ENCODE data around the gene GALNT14. TPM values are rescaled to one million over a fixed set of nuclear protein-coding genes. Genes with fewer than 3 reads are reported as not detected.

Gene GALNT14
- total and polyA plus RNA-seq, 8 donors, result 1.5 to 8.3 (median 5.3) TPM

DNA sequence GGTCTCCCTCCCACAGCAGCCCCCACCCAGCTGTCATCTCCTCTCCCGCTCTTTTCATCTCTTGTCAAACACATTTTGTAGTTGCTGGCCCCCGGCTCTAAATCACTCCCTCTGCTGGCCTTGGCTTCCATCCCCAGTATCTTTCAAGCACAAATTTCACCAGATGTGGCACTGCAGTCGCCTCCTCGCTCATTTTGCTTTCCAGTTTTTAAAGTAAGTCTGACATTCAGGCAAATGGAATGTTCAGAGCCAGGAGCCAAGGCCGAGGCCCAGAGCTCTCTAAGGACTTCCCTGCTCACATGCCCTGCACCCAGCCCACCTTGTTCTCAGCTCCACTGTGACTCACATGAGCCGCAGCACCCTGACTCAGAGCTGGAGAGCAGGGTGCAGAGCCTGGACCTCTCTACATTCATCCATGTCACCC is 158.4 kb downstream of the GALNT14 start:
- no peaks in the 10 kb centered on the region for H3K4me1 ChIP-seq
- ATAC-seq (peak; percentile 81), DNase-seq (peak in 2 of 4 donors; percentile 37 to 46)
- no peak overlapping the region for H3K27ac ChIP-seq
- no peaks in the 10 kb centered on the region for H3K9me3 ChIP-seq
- no peaks in the 10 kb centered on the region for H3K36me3 ChIP-seq
- H3K4me3 ChIP-seq, result no peak overlapping the region
- H3K27me3 ChIP-seq, result no peaks in the 10 kb centered on the region
- TF ChIP-seq, protein P1, sequence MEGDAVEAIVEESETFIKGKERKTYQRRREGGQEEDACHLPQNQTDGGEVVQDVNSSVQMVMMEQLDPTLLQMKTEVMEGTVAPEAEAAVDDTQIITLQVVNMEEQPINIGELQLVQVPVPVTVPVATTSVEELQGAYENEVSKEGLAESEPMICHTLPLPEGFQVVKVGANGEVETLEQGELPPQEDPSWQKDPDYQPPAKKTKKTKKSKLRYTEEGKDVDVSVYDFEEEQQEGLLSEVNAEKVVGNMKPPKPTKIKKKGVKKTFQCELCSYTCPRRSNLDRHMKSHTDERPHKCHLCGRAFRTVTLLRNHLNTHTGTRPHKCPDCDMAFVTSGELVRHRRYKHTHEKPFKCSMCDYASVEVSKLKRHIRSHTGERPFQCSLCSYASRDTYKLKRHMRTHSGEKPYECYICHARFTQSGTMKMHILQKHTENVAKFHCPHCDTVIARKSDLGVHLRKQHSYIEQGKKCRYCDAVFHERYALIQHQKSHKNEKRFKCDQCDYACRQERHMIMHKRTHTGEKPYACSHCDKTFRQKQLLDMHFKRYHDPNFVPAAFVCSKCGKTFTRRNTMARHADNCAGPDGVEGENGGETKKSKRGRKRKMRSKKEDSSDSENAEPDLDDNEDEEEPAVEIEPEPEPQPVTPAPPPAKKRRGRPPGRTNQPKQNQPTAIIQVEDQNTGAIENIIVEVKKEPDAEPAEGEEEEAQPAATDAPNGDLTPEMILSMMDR (IDR thresholded peaks at IDR 0.05), result no peak
- intact Hi-C loops (cut with DNase I), result no loop called here

DNA sequence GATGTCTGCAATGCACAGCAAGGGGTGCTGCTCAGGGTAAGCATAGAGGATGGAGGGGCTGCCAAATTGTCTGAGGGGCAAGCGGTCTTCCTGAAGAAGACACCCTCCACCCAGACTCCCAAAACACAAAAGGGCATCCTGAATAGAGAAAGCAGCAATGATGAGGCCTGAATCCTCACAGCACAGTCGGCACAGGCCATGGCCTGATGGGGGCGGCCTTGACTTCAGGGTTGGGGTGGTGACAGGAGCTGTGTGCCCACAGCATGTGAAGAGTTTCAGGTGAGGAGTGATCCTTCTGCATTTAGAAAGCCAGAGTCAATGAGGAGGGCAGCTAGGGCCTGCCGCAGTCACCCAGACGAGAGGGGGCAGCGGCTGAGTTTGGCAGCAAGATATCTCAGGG is 159.4 kb downstream of the GALNT14 start:
- Histone ChIP-seq H3K4me3 (no peak overlapping the region), H3K27me3 (no peaks in the 10 kb centered on the region), H3K27ac (no peak overlapping the region), H3K4me1 (no peaks in the 10 kb centered on the region), H3K36me3 (no peaks in the 10 kb centered on the region), H3K9me3 (no peaks in the 10 kb centered on the region)
- no peak for DNase-seq
- intact Hi-C loops (cut with DNase I), result no loop called here
- TF ChIP-seq, protein P1 (IDR thresholded peaks at IDR 0.05), result no peak
- no peak for ATAC-seq

DNA sequence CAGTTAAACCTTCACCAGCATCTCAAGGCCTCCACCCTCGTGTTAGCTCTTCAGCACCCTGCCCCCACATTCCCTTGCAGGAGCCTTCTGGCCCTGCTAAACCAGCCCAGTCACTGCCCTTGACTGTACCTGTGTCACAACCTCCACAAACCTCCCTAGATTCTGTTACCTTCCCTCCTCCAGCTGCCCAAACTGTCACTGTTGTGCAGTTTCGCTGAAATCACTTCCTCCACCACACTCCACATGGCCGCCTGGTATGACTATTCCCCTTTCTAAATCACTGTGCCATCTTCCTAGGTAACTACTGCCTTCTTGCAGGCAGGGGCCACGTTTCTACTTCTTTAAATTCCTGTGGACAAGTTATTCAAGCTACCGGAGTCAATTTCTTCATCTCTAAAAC is 160.2 kb downstream of the GALNT14 start:
- ATAC-seq (no peak), DNase-seq (no peak)
- no peak overlapping the region for H3K27ac ChIP-seq
- H3K36me3 ChIP-seq, result no peaks in the 10 kb centered on the region
- TF ChIP-seq, protein P1 (IDR thresholded peaks at IDR 0.05), result no peak
- H3K9me3 ChIP-seq, result no peaks in the 10 kb centered on the region
- H3K4me3 ChIP-seq, result no peak overlapping the region
- no peaks in the 10 kb centered on the region for H3K27me3 ChIP-seq
- intact Hi-C loops (cut with DNase I), result no loop called here
- no peaks in the 10 kb centered on the region for H3K4me1 ChIP-seq

DNA sequence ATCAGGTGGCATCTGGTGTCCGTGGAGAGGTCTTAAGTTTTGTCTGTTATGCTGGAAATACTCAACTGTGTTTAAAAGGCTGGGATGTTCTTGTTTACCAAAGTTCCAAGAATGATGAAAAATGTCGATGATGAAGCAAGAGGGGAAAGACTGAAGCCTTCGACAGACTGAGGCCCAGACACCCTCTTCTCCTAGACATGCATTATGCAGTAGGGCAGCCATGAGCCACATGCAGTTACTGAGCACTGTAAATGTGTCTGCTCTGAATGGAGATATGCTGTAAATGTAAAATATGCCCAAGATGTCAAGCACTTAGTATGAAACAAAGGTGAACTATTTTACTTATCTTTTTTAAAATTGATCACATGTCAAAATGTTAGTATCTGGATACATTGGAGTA is 163.1 kb downstream of the GALNT14 start:
- Histone ChIP-seq H3K27me3 (no peaks in the 10 kb centered on the region), H3K4me3 (no peak overlapping the region), H3K9me3 (no peaks in the 10 kb centered on the region), H3K27ac (no peak overlapping the region), H3K4me1 (no peaks in the 10 kb centered on the region), H3K36me3 (no peaks in the 10 kb centered on the region)
- intact Hi-C loops (cut with DNase I), result no loop called here
- DNase-seq, result no peak
- TF ChIP-seq, protein P1 (IDR thresholded peaks at IDR 0.05), result no peak
- no peak for ATAC-seq

DNA sequence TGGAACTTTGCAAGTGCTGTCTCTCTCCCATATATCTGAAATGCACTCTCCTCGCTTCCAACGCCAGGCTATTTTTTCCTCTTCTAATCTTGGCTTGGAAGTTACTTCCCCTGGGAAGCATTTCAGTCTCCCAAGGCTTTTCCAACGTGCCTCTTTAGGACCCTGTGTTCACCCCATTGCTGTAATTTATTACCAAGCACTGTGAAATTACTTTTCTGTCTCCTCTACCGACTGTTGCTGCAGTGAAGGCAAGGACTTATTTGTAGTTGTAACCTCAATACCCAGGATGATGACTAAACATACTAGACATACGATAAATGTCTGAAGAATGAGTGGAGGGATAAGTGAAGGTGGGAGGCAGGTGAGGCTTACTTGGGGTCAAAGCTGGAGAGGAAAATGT is 163.7 kb downstream of the GALNT14 start:
- no peak for ATAC-seq
- H3K27me3 ChIP-seq, result no peaks in the 10 kb centered on the region
- no peak overlapping the region for H3K4me3 ChIP-seq
- no peaks in the 10 kb centered on the region for H3K36me3 ChIP-seq
- H3K27ac ChIP-seq, result no peak overlapping the region
- TF ChIP-seq, protein P1 (IDR thresholded peaks at IDR 0.05), result no peak
- H3K4me1 ChIP-seq, result no peaks in the 10 kb centered on the region
- intact Hi-C loops (cut with DNase I), result no loop called here
- no peak for DNase-seq
- no peaks in the 10 kb centered on the region for H3K9me3 ChIP-seq
